ENCODE data around the gene SINHCAF.

- TF ChIP-seq, protein P1, sequence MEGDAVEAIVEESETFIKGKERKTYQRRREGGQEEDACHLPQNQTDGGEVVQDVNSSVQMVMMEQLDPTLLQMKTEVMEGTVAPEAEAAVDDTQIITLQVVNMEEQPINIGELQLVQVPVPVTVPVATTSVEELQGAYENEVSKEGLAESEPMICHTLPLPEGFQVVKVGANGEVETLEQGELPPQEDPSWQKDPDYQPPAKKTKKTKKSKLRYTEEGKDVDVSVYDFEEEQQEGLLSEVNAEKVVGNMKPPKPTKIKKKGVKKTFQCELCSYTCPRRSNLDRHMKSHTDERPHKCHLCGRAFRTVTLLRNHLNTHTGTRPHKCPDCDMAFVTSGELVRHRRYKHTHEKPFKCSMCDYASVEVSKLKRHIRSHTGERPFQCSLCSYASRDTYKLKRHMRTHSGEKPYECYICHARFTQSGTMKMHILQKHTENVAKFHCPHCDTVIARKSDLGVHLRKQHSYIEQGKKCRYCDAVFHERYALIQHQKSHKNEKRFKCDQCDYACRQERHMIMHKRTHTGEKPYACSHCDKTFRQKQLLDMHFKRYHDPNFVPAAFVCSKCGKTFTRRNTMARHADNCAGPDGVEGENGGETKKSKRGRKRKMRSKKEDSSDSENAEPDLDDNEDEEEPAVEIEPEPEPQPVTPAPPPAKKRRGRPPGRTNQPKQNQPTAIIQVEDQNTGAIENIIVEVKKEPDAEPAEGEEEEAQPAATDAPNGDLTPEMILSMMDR (IDR thresholded peaks at IDR 0.05; ENCODE audit: low read depth, low read length, poor library complexity, severe bottlenecking): no peak
- no peak for TF ChIP-seq EZH2phosphoT487 (IDR thresholded peaks at IDR 0.05; ENCODE audit: borderline replicate concordance, low read length)
Measured at GRCh38 chr12:31370531-31371255, 44.7 kb upstream of the SINHCAF start.
